Right lobe of liver (tissue), 6 donors: ENCODE measurements around the gene CWC27. TPM values are rescaled to one million over a fixed set of nuclear protein-coding genes. Genes with fewer than 3 reads are reported as not detected.

Experiments
- ATAC-seq, 4 donors: fragments of 200-7000 bp; cut with Tn5 transposase; one replicate each; pipeline ENCODE4 v1.9.1; 2020; ENCODE audit warnings: mild to moderate bottlenecking in 4 of 4, moderate library complexity in 4 of 4
- DNase-seq, 3 donors: peaks; one replicate each; pipeline ENCODE4 v3.0.0-alpha.2; 2020
- H3K27ac ChIP-seq, 3 donors: fragments of 200-600 bp; one replicate each; pipeline ENCODE4 v1.8.0; 2022
- H3K27me3 ChIP-seq, 2 donors: fragments of 200-600 bp; one replicate each; pipeline ENCODE4 v1.8.0; 2022
- H3K36me3 ChIP-seq, 4 donors: fragments of 200-600 bp; sonication (generic) in 1 of 4; one replicate each; pipeline versions ENCODE4 v1.5.1 to v1.8.0; 2017 to 2022; ENCODE audit warnings: control low read depth in 1 of 4
- H3K4me1 ChIP-seq, 4 donors: fragments of 200-600 bp; sonication (generic) in 1 of 4; one replicate each; pipeline versions ENCODE4 v1.5.1 to v1.8.0; 2017 to 2022; ENCODE audit warnings: control low read depth in 1 of 4
- H3K4me3 ChIP-seq, 3 donors: fragments of 200-600 bp; one replicate each; pipeline ENCODE4 v1.8.0; 2022
- H3K9me3 ChIP-seq, 4 donors: fragments of 200-600 bp; sonication (generic) in 1 of 4; one replicate each; pipeline versions ENCODE4 v1.5.1 to v1.8.0; 2017 to 2022; ENCODE audit warnings: control low read depth in 1 of 4
- POLR2A ChIP-seq: fragments of 450-650 bp; IDR thresholded peaks from one replicate; pipeline ENCODE4 v1.6.1; 2017; ENCODE audit warnings: antibody characterized with exemption, mild to moderate bottlenecking
- WGBS: methylation state at CpG from one replicate; pipeline ENCODE4 v1.1.6; 2018; ENCODE audit warnings: low coverage, low lambda C conversion rate; ENCODE audit not compliant: insufficient coverage; ENCODE audit errors: missing lambda C conversion rate; 5-methylcytosine and 5-hydroxymethylcytosine counted together
- intact Hi-C, 2 donors: fragments of 100-400 bp; cut with DNase I; formaldehyde crosslinking; loops; one replicate each; pipeline versions ENCODE4 v1.11.2 to v1.14.1; 2022
- total RNA-seq, 6 experiments: library from RNA; depleted of rRNA in 2 of 6; stranded (reverse); fragments of >200 nt in 2 of 6; fragmentation: NEBNext Ultra II Directional in 3 of 6; extraction: Animal tissue kit (Norgen Biotek cat#: 25700) in 3 of 6; gene quantifications; one replicate each; pipeline versions ENCODE4 v1.1.0 to v1.2.4, GENCODE V29; 2016 to 2023
- TF ChIP-seq, protein P1 (sequence below), 4 donors: fragments of 200-600 bp in 3 of 4; fragments of 450-650 bp in 1 of 4; IDR thresholded peaks; one replicate each; pipeline versions ENCODE4 v1.5.1 to v1.8.0; 2016 to 2022; ENCODE audit warnings: antibody characterized with exemption in 4 of 4, mild to moderate bottlenecking in 2 of 4
- donor health status: DM: no; HTN: yes; CAD: no.
- donor health status: DM: no; HTN: no; CAD: no.
- donor health status: DM: no; HTN: no; CAD: no.
- donor health status: DM: no; HTN: yes; CAD: no.
- donor health status: DM: no; HTN: yes; CAD: no.

The CWC27 gene
- total RNA-seq, 6 experiments from 2014 or later, result 5.8 to 7.3 (median 6.8) TPM

GRCh38 chr5:64958757-64959391 is 190.1 kb downstream of the CWC27 start:
- TF ChIP-seq, protein P1, sequence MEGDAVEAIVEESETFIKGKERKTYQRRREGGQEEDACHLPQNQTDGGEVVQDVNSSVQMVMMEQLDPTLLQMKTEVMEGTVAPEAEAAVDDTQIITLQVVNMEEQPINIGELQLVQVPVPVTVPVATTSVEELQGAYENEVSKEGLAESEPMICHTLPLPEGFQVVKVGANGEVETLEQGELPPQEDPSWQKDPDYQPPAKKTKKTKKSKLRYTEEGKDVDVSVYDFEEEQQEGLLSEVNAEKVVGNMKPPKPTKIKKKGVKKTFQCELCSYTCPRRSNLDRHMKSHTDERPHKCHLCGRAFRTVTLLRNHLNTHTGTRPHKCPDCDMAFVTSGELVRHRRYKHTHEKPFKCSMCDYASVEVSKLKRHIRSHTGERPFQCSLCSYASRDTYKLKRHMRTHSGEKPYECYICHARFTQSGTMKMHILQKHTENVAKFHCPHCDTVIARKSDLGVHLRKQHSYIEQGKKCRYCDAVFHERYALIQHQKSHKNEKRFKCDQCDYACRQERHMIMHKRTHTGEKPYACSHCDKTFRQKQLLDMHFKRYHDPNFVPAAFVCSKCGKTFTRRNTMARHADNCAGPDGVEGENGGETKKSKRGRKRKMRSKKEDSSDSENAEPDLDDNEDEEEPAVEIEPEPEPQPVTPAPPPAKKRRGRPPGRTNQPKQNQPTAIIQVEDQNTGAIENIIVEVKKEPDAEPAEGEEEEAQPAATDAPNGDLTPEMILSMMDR (IDR thresholded peaks at IDR 0.05), result peak; percentile 29 to 63 (median 58)
- TF ChIP-seq POLR2A, result no peak
- DNase-seq (no peak), ATAC-seq (no peak)
- Histone ChIP-seq H3K9me3 (peaks cover 0 to 2% (median 0%) of the 10 kb centered on the region in 4 donors), H3K27ac (no peak overlapping the region), H3K4me1 (no peaks in the 10 kb centered on the region), H3K36me3 (no peaks in the 10 kb centered on the region), H3K27me3 (no peaks in the 10 kb centered on the region), H3K4me3 (no peak overlapping the region)
- intact Hi-C loops, result no loop called here

- Histone ChIP-seq H3K4me3 (no peak overlapping the region), H3K9me3 (peaks cover 0 to 2% (median 0%) of the 10 kb centered on the region in 4 donors), H3K36me3 (no peaks in the 10 kb centered on the region), H3K4me1 (no peaks in the 10 kb centered on the region), H3K27me3 (no peaks in the 10 kb centered on the region), H3K27ac (no peak overlapping the region)
- 77% methylated on average over 1 of the region's 1 CpG for WGBS
- ATAC-seq (no peak), DNase-seq (no peak)
- intact Hi-C loops, result no loop called here
- TF ChIP-seq, protein P1 (IDR thresholded peaks at IDR 0.05), result no peak
- TF ChIP-seq POLR2A, result no peak
Measured at GRCh38 chr5:64963278-64963677, 194.5 kb downstream of the CWC27 start.

DNA sequence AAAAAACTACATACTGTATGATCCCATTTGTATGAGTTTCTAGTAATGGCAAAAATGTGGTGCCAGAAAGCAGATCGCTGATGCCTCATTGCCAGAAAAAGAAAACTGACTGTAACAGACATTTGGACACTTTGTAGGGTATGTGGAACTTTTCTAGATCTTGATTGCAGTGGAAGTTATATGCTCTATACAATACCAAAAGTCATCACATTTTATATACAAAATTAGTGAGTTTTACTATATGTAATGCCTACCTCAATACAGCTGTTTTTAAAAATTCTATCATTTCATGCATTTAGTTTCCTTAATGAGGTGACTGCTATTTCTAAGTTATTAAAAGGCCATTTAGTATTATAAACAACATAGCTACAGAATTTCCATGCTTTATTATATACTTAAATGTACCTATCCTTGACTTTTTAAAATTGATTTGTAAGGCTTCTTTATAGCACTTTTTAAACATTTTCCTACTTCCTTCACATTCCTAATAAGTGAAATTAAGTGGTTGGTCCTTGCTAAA is 199.9 kb downstream of the CWC27 start:
- TF ChIP-seq, protein P1 (IDR thresholded peaks at IDR 0.05), result no peak
- no peak for TF ChIP-seq POLR2A
- no peak for DNase-seq
- intact Hi-C loops, result no loop called here
- no peaks in the 10 kb centered on the region for H3K4me1 ChIP-seq
- WGBS, result 80% methylated on average over 1 of the region's 1 CpG
- no peak overlapping the region for H3K27ac ChIP-seq
- H3K9me3 ChIP-seq, result no peaks in the 10 kb centered on the region
- no peak for ATAC-seq
- H3K4me3 ChIP-seq, result no peak overlapping the region
- no peaks in the 10 kb centered on the region for H3K27me3 ChIP-seq
- H3K36me3 ChIP-seq, result no peaks in the 10 kb centered on the region

GRCh38 chr5:64969578-64969977 is 200.8 kb downstream of the CWC27 start:
- intact Hi-C loops, result no loop called here
- 64% methylated on average over 5 of the region's 5 CpGs for WGBS
- TF ChIP-seq, protein P1 (IDR thresholded peaks at IDR 0.05), result no peak
- TF ChIP-seq POLR2A, result no peak

More at GRCh38 chr5:64969578-64969977, 200.8 kb downstream of the CWC27 start:
- H3K27ac ChIP-seq, result no peak overlapping the region
- DNase-seq, result no peak
- no peaks in the 10 kb centered on the region for H3K9me3 ChIP-seq
- H3K36me3 ChIP-seq, result no peaks in the 10 kb centered on the region
- no peak for ATAC-seq
- no peaks in the 10 kb centered on the region for H3K27me3 ChIP-seq
- H3K4me3 ChIP-seq, result no peak overlapping the region
- no peaks in the 10 kb centered on the region for H3K4me1 ChIP-seq
